Stimulated activated CD4-positive, alpha-beta T cell treated with anti-CD3 and anti-CD28 coated beads, TNF-alpha, amount 100 ng/mL, for 1 hour (primary cell): ENCODE data around the gene BNIP1.

Experiments
- DNase-seq, 3 donors: peaks; one replicate each; pipeline ENCODE4 v3.0.0-alpha.2; 2020; ENCODE audit warnings: low read depth in 3 of 3, low spot score in 1 of 3

BNIP1 gene

DNA sequence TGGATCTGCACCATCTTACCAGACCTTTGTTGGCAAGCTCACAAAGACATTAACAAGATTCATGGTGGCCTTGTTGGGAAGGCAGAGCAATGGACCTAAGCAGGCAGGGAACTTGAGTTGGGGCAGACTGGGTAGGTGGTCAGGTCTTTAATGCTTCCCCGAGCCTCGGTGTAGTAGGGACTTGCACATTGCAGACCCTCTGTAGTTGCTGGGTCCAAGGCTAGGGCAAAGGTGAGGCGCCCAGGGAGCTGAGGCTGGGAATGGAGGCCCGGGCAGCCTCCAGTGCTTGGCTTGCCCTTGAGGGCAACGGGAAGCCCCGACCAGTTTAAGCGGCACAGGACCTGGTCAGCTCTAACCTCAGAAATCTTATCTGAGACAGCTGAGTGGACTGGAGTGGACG, 66.5 kb downstream of the BNIP1 start:
- DNase-seq: no peak

DNA sequence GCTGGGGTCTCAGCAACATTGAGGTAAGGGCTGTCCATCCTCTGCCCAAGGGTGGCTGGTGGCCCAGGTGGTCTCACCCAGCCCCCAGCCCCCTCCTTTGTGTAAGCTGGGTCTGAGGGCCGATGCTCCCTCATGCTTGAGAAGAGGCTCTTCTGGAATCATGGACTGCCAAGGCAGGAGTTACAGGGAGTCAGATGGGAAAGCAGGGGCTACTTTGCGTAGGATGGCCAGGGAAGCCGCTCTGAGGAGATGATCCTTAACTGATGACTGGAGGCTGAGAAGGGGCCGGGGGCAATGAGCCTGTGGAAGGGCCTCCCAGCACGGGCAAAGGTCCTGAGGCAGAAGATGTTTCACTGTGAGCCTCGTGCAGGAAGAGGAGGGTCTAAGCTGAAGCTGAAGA, 67.0 kb downstream of the BNIP1 start:
- DNase-seq: no peak

DNA sequence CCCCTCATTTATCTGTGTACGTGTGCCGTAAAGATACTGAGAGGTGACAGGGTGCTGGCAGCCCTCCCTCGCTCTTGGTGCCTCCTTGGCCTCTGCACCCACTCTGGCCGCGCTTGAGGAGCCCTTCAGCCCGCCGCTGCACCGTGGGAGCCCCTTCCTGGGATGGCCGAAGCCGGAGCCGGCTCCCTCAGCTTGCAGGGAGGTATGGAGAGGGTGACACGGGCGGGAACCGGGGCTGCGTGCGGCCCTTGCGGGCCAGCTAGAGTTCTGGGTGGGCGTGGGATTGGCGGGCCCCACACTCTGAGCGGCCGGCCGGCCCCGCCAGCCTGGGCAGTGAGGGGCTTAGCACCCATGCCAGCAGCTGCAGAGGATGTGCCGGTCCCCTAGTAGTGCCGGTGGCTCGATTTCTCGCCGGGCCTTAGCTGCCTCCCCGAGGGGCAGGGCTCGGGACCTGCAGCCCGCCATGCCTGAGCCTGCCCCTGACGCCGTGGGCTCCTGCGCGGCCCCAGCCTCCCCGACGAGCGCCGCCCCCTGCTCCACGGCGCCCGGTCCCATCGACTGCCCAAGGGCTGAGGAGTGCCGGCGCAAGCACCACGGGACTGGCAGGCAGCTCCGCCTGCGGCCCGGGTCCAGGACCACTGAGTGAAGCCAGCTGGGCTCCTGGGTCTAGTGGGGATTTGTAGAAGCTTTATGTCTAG, 69.1 kb downstream of the BNIP1 start:
- no peak for DNase-seq
